Tibial nerve (tissue), 3 donors: Measurements from ENCODE around the gene TRIM13.

Experiments used
- CTCF ChIP-seq, 5 experiments: fragments of 200-600 bp in 3 of 5; fragments of 450-650 bp in 2 of 5; sonication (generic) in 3 of 5; IDR thresholded peaks; one replicate each; pipeline ENCODE4 v1.5.1; 2016 to 2019; ENCODE audit warnings: antibody characterized with exemption in 5 of 5, mild to moderate bottlenecking in 3 of 5, moderate library complexity in 2 of 5
- POLR2A ChIP-seq, 2 donors: fragments of 450-650 bp; IDR thresholded peaks; one replicate each; pipeline ENCODE4 v1.6.1; 2017; ENCODE audit warnings: antibody characterized with exemption in 2 of 2, mild to moderate bottlenecking in 2 of 2, moderate library complexity in 2 of 2

GRCh38 chr13:49996951-49997895, at the start of gene TRIM13:
- TF ChIP-seq CTCF (IDR thresholded peaks at IDR 0.05) (peak; percentile 74 to 89 (median 87)), POLR2A (IDR thresholded peaks at IDR 0.05) (peak; percentile 31 to 82)
